GM12874 (cell line): ENCODE results near the gene NEAT1.

Experiments
- CTCF ChIP-seq: IDR thresholded peaks from 2 replicates; pipeline ENCODE4 v1.5.1; 2011; ENCODE audit warnings: low read depth, mild to moderate bottlenecking, control low read depth, low read length, moderate library complexity; ENCODE audit not compliant: insufficient read depth

The NEAT1 gene

GRCh38 chr11:65468874-65469333 lies 46.3 kb downstream of the NEAT1 start:
- peak; percentile 80 for TF ChIP-seq CTCF

- no peak for TF ChIP-seq CTCF
Observed at GRCh38 chr11:65470433-65471049, 47.9 kb downstream of the NEAT1 start.

GRCh38 chr11:65471447-65471891 lies 48.9 kb downstream of the NEAT1 start:
- TF ChIP-seq CTCF = peak; percentile 60

GRCh38 chr11:65473278-65473860 lies 50.8 kb downstream of the NEAT1 start:
- no peak for TF ChIP-seq CTCF

- TF ChIP-seq CTCF = no peak
Observed at GRCh38 chr11:65474864-65475263, 52.3 kb downstream of the NEAT1 start.

GRCh38 chr11:65476632-65477148 lies 54.1 kb downstream of the NEAT1 start:
- TF ChIP-seq CTCF = no peak

- no peak for TF ChIP-seq CTCF
Observed at GRCh38 chr11:65477149-65477965, 54.8 kb downstream of the NEAT1 start.
